HG02970 (cell line): ENCODE data around the gene ESPNL.

Source experiments
- ATAC-seq: cut with Tn5 transposase; IDR thresholded peaks from one replicate; pipeline ENCODE4 v1.9.1; 2021; ENCODE audit warnings: mild to moderate bottlenecking, moderate library complexity, moderate number of reproducible peaks; ENCODE audit not compliant: unreplicated experiment, low FRiP score

ESPNL gene

DNA sequence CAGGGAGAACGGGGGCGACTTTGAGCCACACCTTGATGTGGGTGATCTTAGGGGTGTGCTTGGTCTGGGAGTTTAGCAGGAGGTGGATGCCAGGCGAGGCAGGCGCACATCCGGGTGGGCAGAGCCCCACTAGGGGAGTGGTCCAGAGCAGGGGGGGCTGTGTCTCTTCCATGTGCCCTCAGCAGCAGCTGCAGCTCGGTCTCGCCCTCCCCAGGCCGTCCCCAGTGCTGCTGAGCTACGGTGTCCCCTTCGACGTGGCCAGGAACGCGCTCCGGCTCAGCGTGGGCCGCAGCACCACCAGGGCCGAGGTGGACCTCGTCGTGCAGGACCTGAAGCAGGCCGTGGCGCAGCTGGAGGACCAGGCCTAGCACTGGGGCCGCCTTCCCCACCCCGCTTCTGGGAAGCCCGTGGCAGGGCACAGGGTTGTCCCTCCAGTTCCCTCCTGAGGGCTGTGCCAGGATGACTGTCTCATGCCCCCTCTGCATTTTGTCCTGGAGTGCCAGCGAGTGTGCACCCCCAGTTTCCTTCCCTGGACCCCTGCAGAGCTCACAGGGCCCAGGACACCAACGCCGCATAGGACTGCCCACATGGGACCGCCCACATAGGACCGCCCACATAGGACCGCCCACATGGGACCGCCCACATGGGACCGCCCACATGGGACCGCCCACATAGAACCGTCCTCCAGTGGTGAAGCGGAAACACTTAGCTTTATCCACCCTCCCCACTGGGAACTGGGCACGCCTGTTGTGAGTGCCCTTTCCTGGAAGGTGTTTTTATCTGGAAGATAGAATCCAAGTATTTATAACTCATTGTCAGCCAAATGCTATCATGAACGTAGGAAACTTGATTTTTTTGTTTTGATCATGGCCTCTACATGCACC, 1.9 kb upstream of the ESPNL start:
- ATAC-seq = no peak

DNA sequence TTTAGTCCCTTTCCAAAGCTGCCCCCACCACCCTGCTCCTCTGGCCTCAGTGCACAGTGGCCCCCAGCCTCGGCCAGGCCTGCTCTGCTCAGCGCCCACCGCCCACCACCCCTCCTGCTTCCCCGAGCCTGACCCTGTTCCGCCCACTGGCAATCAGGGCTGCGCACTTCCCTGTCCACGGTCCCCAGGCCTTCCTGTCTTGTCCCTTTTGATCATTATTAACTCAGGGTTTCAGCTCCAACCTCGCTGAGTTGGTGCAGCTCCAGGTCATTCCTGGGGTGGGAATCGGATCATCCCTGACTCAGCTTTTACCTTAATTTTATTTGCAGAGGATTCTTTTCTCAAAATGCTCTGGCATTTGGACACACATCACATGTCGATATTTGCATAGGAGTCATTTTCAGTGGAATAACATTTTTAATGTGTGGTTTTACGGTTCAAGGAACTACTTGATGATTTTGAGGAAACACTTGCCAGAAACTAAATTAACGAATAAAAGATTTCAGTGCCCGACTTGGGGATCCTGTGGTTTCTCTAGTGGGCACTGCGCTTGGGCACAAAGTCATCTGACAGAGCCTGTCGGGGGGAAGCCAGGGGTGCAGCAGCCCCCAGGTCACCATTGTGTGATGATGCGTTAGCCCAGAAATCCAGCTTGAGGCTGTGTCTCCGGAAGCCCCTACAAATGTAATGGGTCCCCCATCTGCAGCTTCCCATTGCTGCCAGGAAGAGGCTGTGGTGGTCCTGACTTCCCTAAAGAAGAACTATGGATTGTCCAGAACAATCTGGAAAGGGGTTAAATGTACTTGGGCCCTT, 1.0 kb upstream of the ESPNL start:
- no peak for ATAC-seq

DNA sequence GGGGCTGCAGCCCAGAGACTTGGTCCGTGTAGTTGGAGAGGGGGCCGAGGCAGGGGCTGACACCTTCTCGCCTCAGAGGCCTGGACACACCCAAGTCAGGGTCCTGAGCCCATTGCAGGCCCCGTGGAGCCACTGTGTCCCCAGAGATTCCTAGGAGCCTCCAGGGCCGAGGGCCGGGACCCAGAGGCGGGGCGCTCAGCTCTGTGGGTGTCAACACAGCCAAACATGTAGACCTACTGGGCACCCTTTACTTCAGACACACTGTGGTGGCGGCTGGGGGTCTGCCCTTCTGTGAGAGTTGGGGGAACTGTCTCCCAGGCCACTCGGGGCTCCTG, 459 bp upstream of the ESPNL start:
- ATAC-seq = no peak

DNA sequence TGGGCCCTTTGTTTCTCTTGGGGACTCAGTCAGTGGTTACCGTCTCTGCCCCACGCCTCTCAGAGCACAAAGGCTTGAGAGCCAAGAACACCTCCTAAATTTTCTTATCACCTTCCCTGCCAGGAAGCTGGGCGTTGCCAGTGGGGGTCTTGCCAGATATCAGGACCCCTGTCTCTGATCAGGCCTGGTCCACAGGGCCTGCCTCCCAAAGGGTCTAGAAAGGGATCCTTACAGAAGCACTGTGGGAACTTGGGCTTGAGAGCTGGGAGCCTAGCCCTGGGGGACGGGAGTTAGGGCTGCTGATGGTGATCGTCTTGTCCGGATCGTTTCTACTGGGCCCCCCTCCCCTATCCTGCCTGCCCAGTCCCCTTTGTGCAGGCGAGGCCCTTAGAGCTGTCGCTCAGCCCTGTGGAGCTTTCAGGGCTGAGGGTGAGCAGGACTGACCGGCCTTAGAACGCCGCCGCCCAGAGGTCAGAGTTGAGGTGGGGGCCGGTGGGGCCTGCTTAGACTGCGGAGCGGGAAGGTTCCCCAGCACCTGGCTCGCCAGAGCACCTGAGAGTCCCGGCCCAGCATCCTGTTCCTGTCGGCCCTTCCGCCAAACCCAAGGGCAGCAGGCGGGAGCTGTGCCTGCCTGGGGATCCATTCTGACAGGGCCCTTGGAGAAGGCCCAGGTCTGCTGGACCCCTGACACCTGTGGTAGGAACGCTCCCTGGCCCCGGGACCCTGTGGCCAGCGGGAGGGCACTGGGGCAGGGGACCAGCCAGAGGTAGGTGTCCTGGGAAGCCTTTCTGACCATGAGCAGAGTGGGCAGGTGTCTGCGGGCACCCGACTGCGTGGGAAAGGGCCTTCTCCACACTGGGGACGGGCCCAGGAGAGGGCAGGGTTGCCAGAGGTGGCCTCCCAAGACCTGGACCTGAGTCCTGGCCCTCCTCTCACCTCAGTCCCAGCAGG, 956 bp downstream of the ESPNL start:
- ATAC-seq = no peak

DNA sequence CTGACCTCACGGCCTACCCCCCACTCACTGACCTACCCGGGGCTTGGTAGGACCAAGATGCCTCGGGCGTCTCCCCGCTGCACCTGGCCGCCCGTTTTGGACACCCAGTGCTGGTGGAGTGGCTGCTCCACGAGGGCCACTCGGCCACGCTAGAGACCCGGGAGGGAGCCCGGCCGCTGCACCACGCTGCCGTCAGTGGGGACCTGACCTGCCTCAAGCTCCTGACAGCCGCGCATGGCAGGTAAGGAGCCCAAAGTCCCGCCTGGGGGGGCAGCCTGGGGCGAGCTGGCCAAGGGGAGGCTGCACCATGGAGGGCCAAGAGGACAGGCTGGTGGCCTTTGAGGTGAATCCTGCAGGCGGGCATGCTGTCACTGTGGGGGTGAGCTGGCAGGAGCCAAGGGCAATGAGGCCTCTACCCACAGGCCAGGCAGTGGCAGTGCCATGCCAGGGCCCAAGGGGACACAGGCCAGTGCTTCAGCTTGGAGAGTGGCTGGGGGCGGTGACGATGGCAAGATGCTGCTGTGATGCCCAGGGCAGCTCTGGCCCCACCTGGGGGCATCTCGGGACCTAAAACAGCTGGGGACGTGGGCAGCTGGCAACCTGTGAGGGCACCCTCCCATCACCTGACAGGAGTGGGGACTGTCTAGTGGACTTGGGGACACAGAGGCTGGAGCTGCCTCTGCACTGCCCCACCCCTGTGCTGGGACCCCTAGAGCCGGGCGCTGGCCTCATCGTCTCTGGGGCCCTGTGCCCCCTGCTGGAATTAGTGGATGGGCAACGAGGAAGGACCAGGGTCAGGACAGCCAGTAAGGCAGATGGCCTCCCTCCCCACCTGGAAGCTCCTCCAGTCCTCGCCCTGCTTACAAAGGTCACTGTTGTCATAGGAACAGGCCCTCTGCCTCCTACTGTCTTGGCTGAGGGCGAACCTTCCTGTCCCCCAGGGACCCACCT, 2.0 kb downstream of the ESPNL start:
- ATAC-seq = no peak

DNA sequence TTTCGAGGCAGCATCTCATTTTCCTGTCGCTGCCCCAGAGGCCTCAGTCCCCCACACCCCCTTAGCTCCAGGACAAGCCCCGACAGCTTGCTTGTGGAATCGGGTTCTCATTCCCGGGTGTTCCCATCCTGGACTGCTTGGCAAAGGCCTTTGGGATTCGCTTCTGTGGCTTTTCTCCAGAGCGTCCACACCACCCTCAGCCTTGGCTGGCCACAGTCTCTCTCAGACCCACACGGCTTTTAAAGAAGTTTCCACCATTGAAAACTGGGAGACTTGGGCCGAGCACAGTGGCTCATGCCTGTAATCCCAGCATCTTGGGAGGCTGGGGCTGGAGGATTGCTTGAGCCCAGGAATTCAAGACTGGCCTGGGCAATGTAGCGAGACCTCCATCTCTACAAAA, 2.7 kb downstream of the ESPNL start:
- no peak for ATAC-seq

DNA sequence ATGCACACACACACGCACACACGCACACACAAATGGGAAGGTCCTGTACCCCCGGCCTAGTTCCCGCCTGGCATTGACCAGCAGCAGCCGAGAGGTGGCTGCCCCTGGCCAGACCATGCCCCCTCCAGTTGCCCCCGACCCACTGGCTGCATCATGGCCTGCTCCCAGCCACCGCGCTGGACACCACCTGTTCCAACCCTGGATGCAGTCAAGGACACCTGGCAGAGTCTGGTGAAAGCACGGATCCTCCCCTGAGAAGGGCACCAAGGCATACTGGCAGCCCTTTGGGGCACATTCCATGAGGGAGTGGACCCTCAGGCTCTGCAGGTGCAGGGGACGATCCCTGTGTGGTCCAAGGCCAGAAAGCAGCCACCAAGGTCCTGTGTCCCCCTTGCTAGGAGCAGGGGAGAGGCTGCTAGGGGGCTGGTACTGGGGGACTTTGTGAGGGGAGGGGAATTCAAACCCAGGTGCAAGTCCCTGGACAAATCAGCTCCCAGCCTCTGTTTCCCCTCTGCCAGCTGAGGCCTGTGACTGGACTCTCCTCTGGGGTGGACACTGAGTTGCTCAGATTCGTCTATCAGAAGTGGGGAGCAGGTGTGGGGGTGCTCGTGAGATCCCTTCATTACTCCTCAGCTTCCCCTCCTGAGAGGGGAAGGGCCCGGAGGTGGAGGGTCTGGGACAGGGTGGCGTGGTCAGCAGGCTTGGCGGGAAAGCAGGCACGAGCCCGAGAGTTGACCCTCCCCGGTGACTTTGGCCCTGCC, 3.5 kb downstream of the ESPNL start:
- ATAC-seq = no peak

DNA sequence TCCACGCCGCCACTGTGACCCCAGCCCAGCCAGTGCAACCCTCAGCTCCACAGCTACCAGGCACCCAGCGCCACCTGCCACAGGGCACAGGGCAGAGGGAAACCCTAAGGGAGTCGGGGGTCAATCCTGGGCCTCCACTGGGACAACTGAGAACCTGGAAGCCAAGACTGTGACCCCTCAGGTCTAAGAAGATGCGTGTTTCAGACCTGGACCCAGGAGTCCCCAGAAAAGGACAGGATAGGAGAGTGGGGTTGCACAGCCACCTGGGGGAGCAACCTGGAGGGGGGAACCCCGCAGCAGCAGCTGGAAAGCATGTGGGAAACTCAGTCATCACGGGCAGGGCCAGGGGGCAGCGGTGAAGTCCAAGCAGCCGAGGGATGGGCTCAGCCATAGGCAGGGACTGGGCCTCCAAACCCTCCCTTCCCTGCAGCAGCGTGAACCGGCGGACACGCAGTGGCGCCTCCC, 4.1 kb downstream of the ESPNL start:
- ATAC-seq = no peak

DNA sequence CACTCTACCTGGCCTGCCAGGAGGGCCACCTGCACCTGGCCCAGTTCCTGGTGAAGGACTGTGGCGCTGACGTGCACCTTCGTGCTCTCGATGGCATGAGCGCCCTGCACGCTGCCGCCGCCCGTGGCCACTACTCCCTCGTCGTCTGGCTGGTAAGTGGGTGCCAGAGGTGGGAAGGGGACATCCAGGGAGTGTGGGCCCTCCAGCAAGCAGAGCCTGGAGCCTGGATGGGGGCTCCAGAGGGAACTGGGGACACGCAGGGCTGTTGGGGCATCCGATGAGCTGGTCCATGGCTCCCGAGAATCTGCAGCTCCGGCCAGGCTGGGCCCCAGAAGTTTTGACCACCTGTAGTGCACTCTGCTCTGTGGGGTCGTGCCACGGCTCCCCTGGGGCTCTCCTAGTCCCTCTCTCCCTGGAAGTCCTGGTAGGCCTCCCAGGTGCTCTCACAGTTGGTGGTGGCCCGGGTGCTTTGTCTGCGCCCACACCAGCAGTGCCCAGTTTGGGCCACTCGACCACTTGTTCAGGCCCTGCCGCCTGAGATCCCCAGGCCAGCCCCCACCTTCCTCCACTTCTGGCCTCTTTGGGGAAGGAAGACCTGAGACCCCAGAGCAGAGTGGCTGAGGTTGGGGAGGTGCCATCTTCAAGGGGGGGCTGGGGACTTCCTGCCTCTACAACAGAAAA, 4.7 kb downstream of the ESPNL start:
- no peak for ATAC-seq

DNA sequence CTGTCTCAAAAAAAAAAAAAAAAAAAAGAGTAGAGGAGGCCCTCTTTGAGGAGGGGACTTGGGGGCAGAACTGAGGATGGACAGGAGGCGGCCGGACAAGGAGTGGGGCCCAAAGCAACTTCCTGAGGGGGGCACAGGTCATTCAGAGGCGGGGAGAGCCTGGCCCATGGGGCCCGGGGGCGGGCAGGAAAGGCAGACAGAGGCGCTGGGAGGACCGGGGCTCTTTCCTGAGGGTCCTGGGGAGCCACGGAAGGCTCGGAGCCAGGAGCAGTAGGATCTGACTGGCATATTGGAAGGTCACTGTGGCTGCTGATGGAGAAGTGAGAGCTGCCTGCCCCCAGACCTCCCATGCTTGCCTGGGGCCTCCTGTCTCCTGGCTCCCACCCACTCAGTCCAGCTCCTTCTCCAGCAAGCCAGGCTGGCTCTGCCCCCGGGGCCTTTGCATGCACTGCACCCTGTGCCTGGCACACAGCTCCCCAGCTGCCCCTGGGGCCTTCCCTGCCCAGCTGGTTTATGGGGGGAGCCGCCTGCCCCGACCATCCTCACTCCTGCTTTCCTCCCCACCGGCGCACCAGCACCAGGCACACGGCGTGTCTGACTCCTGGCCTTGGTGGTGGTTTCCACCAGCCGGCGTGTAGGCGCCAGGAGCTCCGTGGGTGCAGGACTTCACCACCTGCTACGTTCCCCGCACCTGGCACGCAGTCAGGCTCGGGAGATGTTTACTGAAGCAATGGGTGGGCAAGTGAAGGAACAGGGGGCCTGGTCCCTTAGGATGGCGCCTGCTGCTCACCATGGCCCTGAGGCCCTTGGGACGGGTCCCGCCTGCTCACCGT, 5.6 kb downstream of the ESPNL start:
- ATAC-seq = no peak

DNA sequence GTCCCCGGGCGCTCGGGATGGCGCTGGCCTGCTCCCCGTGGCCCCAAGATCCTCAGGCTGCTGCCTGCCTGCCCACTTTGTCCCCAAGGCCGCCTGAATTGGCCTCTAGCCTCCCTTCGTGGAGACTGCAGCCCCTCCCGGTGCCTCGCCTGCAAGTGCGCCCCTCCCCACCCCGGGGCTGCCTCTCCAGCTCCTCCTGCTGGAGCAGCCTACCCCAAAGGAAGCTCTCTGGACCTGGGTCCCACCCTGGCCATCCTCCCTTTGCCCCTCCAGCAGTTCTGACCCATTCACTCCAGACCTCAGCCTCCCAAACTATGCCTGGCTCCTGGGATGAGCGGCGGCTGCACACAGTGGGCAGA, 6.2 kb downstream of the ESPNL start:
- ATAC-seq = no peak

DNA sequence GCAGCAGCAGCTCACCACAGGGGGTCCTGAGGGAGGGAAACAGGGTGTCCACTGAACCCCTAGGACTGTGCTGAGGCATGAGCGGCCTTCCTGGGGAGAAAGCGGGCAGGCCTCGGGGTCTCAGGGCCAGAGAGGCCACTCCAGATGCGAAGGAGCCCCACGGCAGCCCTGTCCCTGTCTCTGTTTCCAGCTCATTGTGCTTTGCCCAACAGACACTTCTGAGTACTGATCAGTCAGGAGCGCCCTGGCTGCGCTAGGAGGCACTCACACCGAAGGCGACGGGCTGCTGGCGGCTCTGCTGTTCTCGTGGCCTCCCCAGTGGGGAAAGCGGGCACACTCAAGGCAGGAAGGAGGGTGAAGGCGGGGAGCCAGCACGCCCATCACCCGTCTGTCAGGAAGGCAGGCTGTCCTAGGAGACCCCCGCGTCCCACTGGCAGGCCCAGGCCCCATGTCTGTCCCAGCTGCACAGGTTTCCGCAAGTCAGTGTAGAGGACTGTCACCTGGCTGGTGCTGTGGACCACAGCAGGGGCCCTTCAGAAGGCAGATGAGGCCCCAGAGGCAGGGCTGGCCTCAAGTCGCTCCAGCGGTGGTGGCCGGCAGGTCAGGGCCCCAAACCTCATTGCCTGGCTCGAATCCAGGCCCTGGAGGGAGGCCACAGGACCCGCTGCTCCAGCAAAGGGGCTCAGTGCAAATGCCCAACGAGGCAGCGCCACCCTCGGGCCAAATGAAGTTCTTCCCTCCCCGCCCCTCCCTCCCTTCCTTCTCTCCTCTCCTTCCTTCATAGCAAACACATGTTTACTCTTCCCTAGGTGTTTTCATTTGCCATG, 6.8 kb downstream of the ESPNL start:
- ATAC-seq = no peak

DNA sequence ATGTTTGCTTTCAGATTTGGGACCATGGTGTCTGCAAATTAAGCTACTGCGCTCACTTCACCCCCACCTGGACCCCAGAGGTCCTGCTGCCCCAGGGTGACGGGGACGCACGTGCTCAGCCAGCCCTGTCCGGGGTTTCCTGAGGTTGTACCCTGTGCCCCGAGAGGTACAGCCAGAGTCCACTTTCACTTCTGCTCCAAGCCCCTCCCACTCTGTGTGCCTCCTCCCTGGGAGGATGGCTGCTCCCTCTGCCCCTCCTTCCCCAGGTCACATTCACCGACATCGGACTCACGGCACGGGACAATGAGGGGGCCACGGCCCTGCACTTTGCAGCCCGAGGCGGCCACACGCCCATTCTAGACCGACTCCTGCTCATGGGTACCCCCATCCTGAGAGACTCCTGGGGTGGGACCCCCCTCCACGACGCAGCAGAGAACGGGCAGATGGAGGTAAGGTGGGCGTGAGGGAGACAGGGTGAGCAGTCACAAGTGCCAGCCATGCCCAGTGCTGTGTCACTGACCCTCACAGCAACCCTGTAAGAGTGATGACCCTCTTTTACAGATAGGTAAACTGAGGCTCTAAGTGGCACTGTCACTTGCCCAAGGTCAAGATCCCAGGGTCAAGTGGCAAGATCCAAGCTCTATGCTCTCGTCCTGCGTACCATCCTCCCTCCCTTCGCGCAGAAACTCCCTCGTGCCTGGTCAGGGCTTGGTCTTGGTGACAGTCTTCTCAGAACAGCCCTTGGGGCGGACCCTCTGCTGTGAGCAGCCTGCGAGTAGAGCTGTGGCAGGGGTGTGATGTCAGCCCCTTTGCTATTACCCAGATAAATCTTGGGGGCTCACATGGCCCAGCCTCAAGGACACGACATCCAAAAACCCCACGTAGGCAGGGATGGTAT, 7.6 kb downstream of the ESPNL start:
- no peak for ATAC-seq

DNA sequence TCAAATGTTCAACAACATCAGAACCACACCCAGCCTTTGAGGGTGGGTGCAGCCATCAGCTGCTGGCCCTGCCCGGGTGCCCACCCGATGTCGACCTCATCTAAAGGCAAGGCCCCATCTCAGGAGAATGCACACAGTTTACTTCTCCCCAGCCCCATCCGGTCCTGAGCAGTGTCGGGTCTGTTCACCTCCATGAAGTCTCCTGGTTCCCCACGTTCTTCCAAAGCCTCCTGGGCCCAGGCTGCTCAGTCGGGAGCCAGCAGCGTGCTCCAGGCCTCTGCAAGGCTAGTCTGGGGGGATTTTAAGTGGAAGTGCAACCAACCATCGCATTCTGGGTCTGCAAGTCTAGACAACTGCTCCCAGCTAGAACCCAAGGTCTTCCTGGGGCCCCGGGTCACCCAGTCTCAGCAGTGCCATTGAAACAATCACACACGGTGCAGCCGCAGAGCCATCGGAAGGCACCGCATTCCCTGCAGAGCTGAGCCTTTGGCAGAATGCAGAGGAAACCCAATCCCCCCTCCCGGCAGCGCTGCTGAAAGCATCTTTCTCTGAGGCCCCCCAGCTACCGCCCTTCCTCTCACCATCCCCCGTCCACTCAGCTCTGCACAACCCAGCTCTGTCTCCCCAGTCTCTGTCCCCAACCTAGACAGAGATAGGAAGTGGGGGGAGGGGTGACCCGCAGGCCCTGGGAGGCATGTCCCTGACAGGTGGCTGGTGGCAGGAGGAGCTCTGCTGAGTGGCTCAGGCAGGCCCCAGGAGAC, 8.5 kb downstream of the ESPNL start:
- peak; percentile 43 for ATAC-seq

DNA sequence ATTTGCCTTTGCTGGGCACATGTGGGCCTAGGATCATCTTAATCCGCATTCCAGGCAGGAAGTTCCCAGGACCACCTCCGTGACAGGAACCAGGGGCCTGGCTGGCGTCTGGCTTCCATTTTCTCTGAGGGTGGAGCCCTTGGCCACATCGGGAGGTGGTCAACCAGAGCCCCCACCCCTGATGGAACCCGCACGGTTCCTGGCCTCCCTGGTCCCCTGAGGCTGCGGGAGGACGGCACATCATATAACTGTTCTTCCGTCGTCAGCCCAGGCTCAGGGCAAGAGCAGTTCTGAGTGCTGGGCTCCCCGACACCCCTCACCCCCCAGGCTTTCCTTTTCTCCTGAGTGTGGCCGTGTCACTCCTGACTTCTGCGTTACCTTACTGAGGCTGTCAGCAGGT, 13.5 kb downstream of the ESPNL start:
- ATAC-seq = no peak
